B cell (primary cell): Measurements from ENCODE around the gene EXD2. TPM values are rescaled to one million over a fixed set of nuclear protein-coding genes. Genes with fewer than 3 reads are reported as not detected.

ENCODE experiments used
- ATAC-seq: fragments of 200-7000 bp; cut with Tn5 transposase; one replicate; pipeline ENCODE4 v1.10.0; 2021; ENCODE audit warnings: low read depth, mild to moderate bottlenecking, moderate number of reproducible peaks, moderate library complexity
- CTCF ChIA-PET: fragments of 350-600 bp; sonication (Branson Sonifier 250); formaldehyde crosslinking; loops from one replicate; lab custom pipeline; 2021; ENCODE audit warnings: antibody characterized with exemption, inconsistent platforms; lab: Charles Lee
- POLR2A ChIA-PET: fragments of 350-600 bp; sonication (Branson Sonifier 250); formaldehyde crosslinking; loops from one replicate; lab custom pipeline; 2021; ENCODE audit warnings: antibody characterized with exemption; lab: Charles Lee
- DNase-seq: peaks from one replicate; pipeline ENCODE4 v3.0.0; 2013
- H2AFZ ChIP-seq: 2 replicates; pipeline ENCODE4 v1.6.1; 2012; ENCODE audit warnings: mild to moderate bottlenecking, low read depth, low read length; ENCODE audit not compliant: insufficient read depth, poor library complexity, severe bottlenecking
- H3K27ac ChIP-seq, 2 donors: 1 replicate in 1 of 2; 2 replicates in 1 of 2; pipeline ENCODE4 v1.5.1; 2012 to 2013; ENCODE audit warnings: low read length in 2 of 2, mild to moderate bottlenecking in 2 of 2, moderate library complexity in 1 of 2
- H3K27me3 ChIP-seq, 4 experiments: fragments of 200-600 bp in 1 of 4; sonication (generic) in 1 of 4; replicated peaks in 1 of 4; 1 replicate in 2 of 4; 2 replicates in 2 of 4; pipeline versions ENCODE4 v1.6.1 to v1.7.0; 2013 to 2016; ENCODE audit warnings: low read length in 3 of 4, mild to moderate bottlenecking in 2 of 4, mixed read lengths in 1 of 4, moderate library complexity in 1 of 4; ENCODE audit not compliant: insufficient read depth in 4 of 4, control insufficient read depth in 3 of 4; ENCODE audit errors: control extremely low read depth in 1 of 4
- H3K36me3 ChIP-seq, 2 experiments: replicated peaks in 1 of 2; 1 replicate in 1 of 2; 2 replicates in 1 of 2; pipeline versions ENCODE4 v1.6.1 to v1.7.1; 2013; ENCODE audit warnings: low read length in 1 of 2; ENCODE audit not compliant: insufficient read depth in 2 of 2, control insufficient read depth in 1 of 2; ENCODE audit errors: control extremely low read depth in 1 of 2, extremely low read depth in 1 of 2
- H3K4me1 ChIP-seq, 2 donors: fragments of 200-600 bp in 1 of 2; sonication (generic) in 1 of 2; 1 replicate in 1 of 2; 2 replicates in 1 of 2; pipeline versions ENCODE4 v1.5.1 to v1.6.1; 2013 to 2017; ENCODE audit warnings: low read length in 2 of 2; ENCODE audit not compliant: control insufficient read depth in 2 of 2, insufficient read depth in 2 of 2
- H3K4me2 ChIP-seq: replicated peaks from 2 replicates; pipeline ENCODE3; 2012; ENCODE audit warnings: mild to moderate bottlenecking, low read depth, low read length; ENCODE audit not compliant: poor library complexity, severe bottlenecking
- H3K4me3 ChIP-seq, 5 experiments: fragments of 200-600 bp in 1 of 5; sonication (generic) in 1 of 5; 1 replicate in 3 of 5; 2 replicates in 2 of 5; pipeline versions ENCODE4 v1.5.1 to v1.7.0; 2011 to 2016; ENCODE audit warnings: low read length in 4 of 5, mild to moderate bottlenecking in 4 of 5, low read depth in 2 of 5, control low read depth in 1 of 5, moderate library complexity in 1 of 5; ENCODE audit not compliant: insufficient read depth in 1 of 5; ENCODE audit errors: control extremely low read depth in 1 of 5, extremely low read depth in 1 of 5
- H3K79me2 ChIP-seq: fragments of 200-600 bp; sonication (generic); one replicate; pipeline ENCODE4 v1.6.0; 2016; ENCODE audit warnings: low read length; ENCODE audit not compliant: control insufficient read depth, insufficient read depth
- H3K9ac ChIP-seq: fragments of 200-600 bp; sonication (generic); 2 replicates; pipeline ENCODE4 v1.6.1; 2017; ENCODE audit warnings: mild to moderate bottlenecking, low read length, moderate library complexity
- H3K9me3 ChIP-seq, 3 donors: one replicate each; pipeline versions ENCODE4 v1.6.1 to v1.7.1; 2013; ENCODE audit warnings: low read length in 2 of 3; ENCODE audit not compliant: control insufficient read depth in 2 of 3, insufficient read depth in 1 of 3; ENCODE audit errors: control extremely low read depth in 1 of 3
- H4K20me1 ChIP-seq: 2 replicates; pipeline ENCODE4 v1.6.0; 2012; ENCODE audit warnings: mild to moderate bottlenecking, low read length; ENCODE audit not compliant: insufficient read depth, control insufficient read depth, poor library complexity, severe bottlenecking
- H3K27ac Mint-ChIP-seq: one replicate; pipeline ENCODE4 v1.8.0; 2021; ENCODE audit warnings: mixed read lengths
- H3K27me3 Mint-ChIP-seq: one replicate; pipeline ENCODE4 v1.8.0; 2021; ENCODE audit warnings: mixed read lengths
- H3K4me1 Mint-ChIP-seq: one replicate; pipeline ENCODE4 v1.8.0; 2021; ENCODE audit warnings: mixed read lengths
- H3K4me3 Mint-ChIP-seq: one replicate; pipeline ENCODE4 v1.8.0; 2021; ENCODE audit warnings: mixed read lengths
- H3K9me3 Mint-ChIP-seq: one replicate; pipeline ENCODE4 v1.8.0; 2022; ENCODE audit warnings: mixed read lengths; ENCODE audit not compliant: insufficient read depth
- EZH2 ChIP-seq: IDR thresholded peaks from 2 replicates; pipeline ENCODE4 v1.6.1; 2012; ENCODE audit warnings: borderline replicate concordance, low read depth, mild to moderate bottlenecking, moderate library complexity, low read length; ENCODE audit not compliant: insufficient read depth, poor library complexity, severe bottlenecking
- WGBS: methylation state at CpG from one replicate; pipeline ENCODE4 v1.1.5; 2013; ENCODE audit warnings: missing lambda C conversion rate; ENCODE audit not compliant: insufficient coverage; 5-methylcytosine and 5-hydroxymethylcytosine counted together
- intact Hi-C: fragments of 100-400 bp; cut with micrococcal nuclease; formaldehyde crosslinking; loops from one replicate; pipeline ENCODE4 v1.10.0; 2022
- polyA plus RNA-seq: library from polyadenylated mRNA; depleted of rRNA; stranded (reverse); fragments of >200 nt; gene quantifications from 2 replicates; pipeline ENCODE4 v1.2.3, GENCODE V29; 2012
- total RNA-seq, 2 donors: library from RNA; stranded (reverse); fragments of 120-200 nt in 1 of 2; gene quantifications; 1 replicate in 1 of 2; 2 replicates in 1 of 2; pipeline versions ENCODE4 v1.2.3 to v1.2.4, GENCODE V29; 2013 to 2022
- TF ChIP-seq, protein P1 (sequence below): fragments of 200-600 bp; IDR thresholded peaks from one replicate; pipeline ENCODE4 v1.8.0; 2022; ENCODE audit warnings: antibody characterized with exemption, mild to moderate bottlenecking

EXD2 gene
- total and polyA plus RNA-seq, 2 donors (not counting 1 experiment from before 2014, with no cell fraction given): 3.6 to 10.0 TPM

DNA sequence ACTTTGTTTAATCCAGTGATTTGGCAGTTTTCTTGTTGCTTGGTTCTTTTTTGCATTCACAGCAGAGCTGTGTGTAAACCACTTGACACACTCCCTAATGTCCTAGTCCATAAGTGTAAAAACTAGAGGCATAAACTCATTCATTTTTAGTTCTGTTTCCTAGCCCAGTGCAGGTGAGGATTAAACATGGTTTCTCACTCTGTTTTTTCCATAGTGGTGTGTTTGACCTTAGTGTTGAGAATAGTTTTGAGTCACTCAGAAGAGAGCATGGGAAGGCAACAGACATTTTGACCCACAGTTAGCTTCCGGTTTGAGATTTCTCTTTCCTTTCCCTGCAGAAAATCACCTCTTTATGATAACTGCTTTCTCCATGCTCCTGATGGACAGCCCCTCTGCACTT, 44.4 kb downstream of the EXD2 start:
- H3K9ac ChIP-seq: no peak overlapping the region
- no peaks in the 10 kb centered on the region for H3K4me1 ChIP-seq
- H3K79me2 ChIP-seq: no peaks in the 10 kb centered on the region
- intact Hi-C loops: no loop called here
- Mint-ChIP-seq H3K4me1 (no peaks in the 10 kb centered on the region), H3K27me3 (no peaks in the 10 kb centered on the region), H3K27ac (no peak overlapping the region), H3K4me3 (no peak overlapping the region), H3K9me3 (no peaks in the 10 kb centered on the region)
- H3K4me2 ChIP-seq: no peak overlapping the region
- peaks cover 0 to 31% of the 10 kb centered on the region in 2 experiments for H3K36me3 ChIP-seq
- DNase-seq: no peak
- no peaks in the 10 kb centered on the region for H3K9me3 ChIP-seq
- no peaks in the 10 kb centered on the region for H4K20me1 ChIP-seq
- ChIA-PET CTCF (interaction anchor here (1.1 to 2.3 kb wide), 4 partner anchors 11 to 338 kb away, joined by 3 to 10 read pairs (median 4); partner anchors contain the start of gene CCDC177), POLR2A (no interaction called here)
- TF ChIP-seq EZH2: no peak
- TF ChIP-seq, protein P1, sequence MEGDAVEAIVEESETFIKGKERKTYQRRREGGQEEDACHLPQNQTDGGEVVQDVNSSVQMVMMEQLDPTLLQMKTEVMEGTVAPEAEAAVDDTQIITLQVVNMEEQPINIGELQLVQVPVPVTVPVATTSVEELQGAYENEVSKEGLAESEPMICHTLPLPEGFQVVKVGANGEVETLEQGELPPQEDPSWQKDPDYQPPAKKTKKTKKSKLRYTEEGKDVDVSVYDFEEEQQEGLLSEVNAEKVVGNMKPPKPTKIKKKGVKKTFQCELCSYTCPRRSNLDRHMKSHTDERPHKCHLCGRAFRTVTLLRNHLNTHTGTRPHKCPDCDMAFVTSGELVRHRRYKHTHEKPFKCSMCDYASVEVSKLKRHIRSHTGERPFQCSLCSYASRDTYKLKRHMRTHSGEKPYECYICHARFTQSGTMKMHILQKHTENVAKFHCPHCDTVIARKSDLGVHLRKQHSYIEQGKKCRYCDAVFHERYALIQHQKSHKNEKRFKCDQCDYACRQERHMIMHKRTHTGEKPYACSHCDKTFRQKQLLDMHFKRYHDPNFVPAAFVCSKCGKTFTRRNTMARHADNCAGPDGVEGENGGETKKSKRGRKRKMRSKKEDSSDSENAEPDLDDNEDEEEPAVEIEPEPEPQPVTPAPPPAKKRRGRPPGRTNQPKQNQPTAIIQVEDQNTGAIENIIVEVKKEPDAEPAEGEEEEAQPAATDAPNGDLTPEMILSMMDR: no peak
- no peaks in the 10 kb centered on the region for H3K27me3 ChIP-seq
- no peak overlapping the region for H3K27ac ChIP-seq
- ATAC-seq: no peak
- no peak overlapping the region for H3K4me3 ChIP-seq
- WGBS: no CpG with 5 or more reads among the region's 1 CpG
- H2AFZ ChIP-seq: no peak overlapping the region

DNA sequence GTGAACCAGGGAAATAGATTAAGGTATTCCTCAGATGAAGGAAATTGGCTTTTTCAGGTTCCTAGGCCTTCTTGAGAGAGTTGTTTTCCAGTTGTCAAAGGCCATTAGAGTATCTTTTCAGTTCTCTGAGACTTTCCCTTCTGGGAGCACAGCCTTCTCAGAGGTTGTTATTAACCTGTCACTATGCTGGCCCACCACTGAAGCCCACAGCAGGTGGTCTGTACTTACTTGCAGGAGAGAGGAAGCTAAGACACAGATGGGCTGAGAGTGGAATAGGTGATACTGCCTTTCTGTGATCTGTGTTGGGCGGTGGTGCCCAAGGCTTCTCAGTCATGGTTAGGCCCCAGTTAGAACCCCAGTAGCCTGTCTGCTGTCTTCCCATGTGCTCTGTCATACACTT, 45.8 kb downstream of the EXD2 start:
- POLR2A ChIA-PET: no interaction called here
- H3K27me3 ChIP-seq: no peaks in the 10 kb centered on the region
- no peaks in the 10 kb centered on the region for H4K20me1 ChIP-seq
- H3K9me3 ChIP-seq: no peaks in the 10 kb centered on the region
- H3K9me3 Mint-ChIP-seq: no peaks in the 10 kb centered on the region
- intact Hi-C loops: no loop called here
- TF ChIP-seq, protein P1: no peak
- TF ChIP-seq EZH2: no peak
- H3K9ac ChIP-seq: no peak overlapping the region
- 100% methylated on average over 1 of the region's 1 CpG for WGBS
- no peak overlapping the region for H3K27ac Mint-ChIP-seq
- ATAC-seq (no peak), DNase-seq (no peak)
- no peaks in the 10 kb centered on the region for H3K27me3 Mint-ChIP-seq
- H3K79me2 ChIP-seq: no peaks in the 10 kb centered on the region
- H3K27ac ChIP-seq: no peak overlapping the region
- no peak overlapping the region for H3K4me2 ChIP-seq
- CTCF ChIA-PET: interaction anchor here (1.3 to 2.3 kb wide), 2 partner anchors 222 to 337 kb away, joined by 3 to 10 read pairs; partner anchors contain the start of gene CCDC177
- no peak overlapping the region for H3K4me3 Mint-ChIP-seq
- no peaks in the 10 kb centered on the region for H3K4me1 Mint-ChIP-seq
- H3K4me1 ChIP-seq: no peaks in the 10 kb centered on the region
- H3K4me3 ChIP-seq: no peak overlapping the region
- H3K36me3 ChIP-seq: peaks cover 0 to 30% of the 10 kb centered on the region in 2 experiments
- no peak overlapping the region for H2AFZ ChIP-seq
